Effector memory CD4-positive, alpha-beta T cell (primary cell): ENCODE data around the gene NUAK1.

ENCODE experiments used
- DNase-seq, 3 donors: peaks; one replicate each; pipeline ENCODE4 v3.0.0-alpha.2; 2020
- H3K27ac ChIP-seq: 2 replicates; pipeline ENCODE4 v1.7.0; 2013; ENCODE audit warnings: mild to moderate bottlenecking, low read length, moderate library complexity; ENCODE audit not compliant: insufficient read depth, poor library complexity, severe bottlenecking
- H3K27me3 ChIP-seq: replicated peaks from 2 replicates; pipeline ENCODE4 v1.7.0; 2013; ENCODE audit warnings: mild to moderate bottlenecking, low read length; ENCODE audit not compliant: insufficient read depth, control insufficient read depth, poor library complexity, severe bottlenecking
- H3K36me3 ChIP-seq: 2 replicates; pipeline ENCODE4 v1.7.0; 2013; ENCODE audit warnings: mild to moderate bottlenecking, low read length, moderate library complexity; ENCODE audit not compliant: control insufficient read depth, insufficient read depth
- H3K4me1 ChIP-seq: 2 replicates; pipeline ENCODE4 v1.7.0; 2013; ENCODE audit warnings: low read length, mild to moderate bottlenecking; ENCODE audit not compliant: control insufficient read depth, insufficient read depth, poor library complexity, severe bottlenecking
- H3K4me3 ChIP-seq: 2 replicates; pipeline ENCODE4 v1.7.0; 2013; ENCODE audit warnings: low read length, low read depth, mild to moderate bottlenecking; ENCODE audit not compliant: insufficient read depth, poor library complexity, severe bottlenecking
- H3K9me3 ChIP-seq: 2 replicates; pipeline ENCODE4 v1.7.0; 2013; ENCODE audit warnings: mild to moderate bottlenecking, low read length, moderate library complexity; ENCODE audit not compliant: control insufficient read depth

NUAK1 gene

GRCh38 chr12:106132175-106133135, 6.3 kb downstream of the NUAK1 start:
- H3K4me3 ChIP-seq, result no peak overlapping the region
- H3K9me3 ChIP-seq, result no peaks in the 10 kb centered on the region
- no peaks in the 10 kb centered on the region for H3K4me1 ChIP-seq
- DNase-seq, result no peak
- no peaks in the 10 kb centered on the region for H3K36me3 ChIP-seq
- no peak overlapping the region for H3K27ac ChIP-seq
- H3K27me3 ChIP-seq, result peaks cover 11% of the 10 kb centered on the region

GRCh38 chr12:106131676-106132075, 7.1 kb downstream of the NUAK1 start:
- H3K27ac ChIP-seq, result no peak overlapping the region
- no peak for DNase-seq
- H3K36me3 ChIP-seq, result no peaks in the 10 kb centered on the region
- H3K4me3 ChIP-seq, result no peak overlapping the region
- no peaks in the 10 kb centered on the region for H3K4me1 ChIP-seq
- peaks cover 8% of the 10 kb centered on the region for H3K27me3 ChIP-seq
- no peaks in the 10 kb centered on the region for H3K9me3 ChIP-seq

GRCh38 chr12:106130474-106131113, 8.2 kb downstream of the NUAK1 start:
- no peaks in the 10 kb centered on the region for H3K36me3 ChIP-seq
- no peak for DNase-seq
- no peak overlapping the region for H3K4me3 ChIP-seq
- no peaks in the 10 kb centered on the region for H3K4me1 ChIP-seq
- H3K9me3 ChIP-seq, result no peaks in the 10 kb centered on the region
- no peaks in the 10 kb centered on the region for H3K27me3 ChIP-seq
- no peak overlapping the region for H3K27ac ChIP-seq

- Histone ChIP-seq H3K9me3 (no peaks in the 10 kb centered on the region), H3K27ac (no peak overlapping the region), H3K4me3 (no peak overlapping the region), H3K27me3 (no peaks in the 10 kb centered on the region), H3K36me3 (no peaks in the 10 kb centered on the region), H3K4me1 (no peaks in the 10 kb centered on the region)
- DNase-seq, result no peak
Observed at GRCh38 chr12:106128585-106129328, 10.0 kb downstream of the NUAK1 start.

- no peaks in the 10 kb centered on the region for H3K9me3 ChIP-seq
- H3K4me1 ChIP-seq, result no peaks in the 10 kb centered on the region
- H3K27me3 ChIP-seq, result no peaks in the 10 kb centered on the region
- DNase-seq, result no peak
- H3K4me3 ChIP-seq, result no peak overlapping the region
- H3K27ac ChIP-seq, result no peak overlapping the region
- no peaks in the 10 kb centered on the region for H3K36me3 ChIP-seq
Observed at GRCh38 chr12:106127338-106128126, 11.2 kb downstream of the NUAK1 start.

- H3K27ac ChIP-seq, result no peak overlapping the region
- DNase-seq, result no peak
- no peaks in the 10 kb centered on the region for H3K9me3 ChIP-seq
Observed at GRCh38 chr12:106126441-106127337, 12.1 kb downstream of the NUAK1 start.

GRCh38 chr12:106125351-106126095, 13.2 kb downstream of the NUAK1 start:
- no peak overlapping the region for H3K27ac ChIP-seq
- no peak for DNase-seq
- no peaks in the 10 kb centered on the region for H3K27me3 ChIP-seq

More at GRCh38 chr12:106126441-106127337, 12.1 kb downstream of the NUAK1 start:
- H3K36me3 ChIP-seq, result no peaks in the 10 kb centered on the region
- no peak overlapping the region for H3K4me3 ChIP-seq
- H3K27me3 ChIP-seq, result no peaks in the 10 kb centered on the region
- no peaks in the 10 kb centered on the region for H3K4me1 ChIP-seq

GRCh38 chr12:106123551-106124081, 15.1 kb downstream of the NUAK1 start:
- no peaks in the 10 kb centered on the region for H3K27me3 ChIP-seq
- no peak overlapping the region for H3K4me3 ChIP-seq
- no peaks in the 10 kb centered on the region for H3K9me3 ChIP-seq
- H3K36me3 ChIP-seq, result no peaks in the 10 kb centered on the region
- no peak for DNase-seq
- H3K27ac ChIP-seq, result no peak overlapping the region
- no peaks in the 10 kb centered on the region for H3K4me1 ChIP-seq

More at GRCh38 chr12:106125351-106126095, 13.2 kb downstream of the NUAK1 start:
- Histone ChIP-seq H3K9me3 (no peaks in the 10 kb centered on the region), H3K4me3 (no peak overlapping the region), H3K36me3 (no peaks in the 10 kb centered on the region), H3K4me1 (no peaks in the 10 kb centered on the region)
